Embryonic facial prominence (tissue), 1 donor: ENCODE data around the gene HSPA1A.
A peak's percentile ranks its signal among the peaks of the same experiment; 100 is the strongest.
"Not testable (repeated sequence)": the region's sequence is repeated elsewhere in the genome, so short reads cannot be mapped to it uniquely, and the experiment has no call there.

Experiments
- DNase-seq: peaks from one replicate; pipeline ENCODE4 v3.0.0-alpha.2; 2016; ENCODE audit errors: extremely low spot score

HSPA1A gene

DNA sequence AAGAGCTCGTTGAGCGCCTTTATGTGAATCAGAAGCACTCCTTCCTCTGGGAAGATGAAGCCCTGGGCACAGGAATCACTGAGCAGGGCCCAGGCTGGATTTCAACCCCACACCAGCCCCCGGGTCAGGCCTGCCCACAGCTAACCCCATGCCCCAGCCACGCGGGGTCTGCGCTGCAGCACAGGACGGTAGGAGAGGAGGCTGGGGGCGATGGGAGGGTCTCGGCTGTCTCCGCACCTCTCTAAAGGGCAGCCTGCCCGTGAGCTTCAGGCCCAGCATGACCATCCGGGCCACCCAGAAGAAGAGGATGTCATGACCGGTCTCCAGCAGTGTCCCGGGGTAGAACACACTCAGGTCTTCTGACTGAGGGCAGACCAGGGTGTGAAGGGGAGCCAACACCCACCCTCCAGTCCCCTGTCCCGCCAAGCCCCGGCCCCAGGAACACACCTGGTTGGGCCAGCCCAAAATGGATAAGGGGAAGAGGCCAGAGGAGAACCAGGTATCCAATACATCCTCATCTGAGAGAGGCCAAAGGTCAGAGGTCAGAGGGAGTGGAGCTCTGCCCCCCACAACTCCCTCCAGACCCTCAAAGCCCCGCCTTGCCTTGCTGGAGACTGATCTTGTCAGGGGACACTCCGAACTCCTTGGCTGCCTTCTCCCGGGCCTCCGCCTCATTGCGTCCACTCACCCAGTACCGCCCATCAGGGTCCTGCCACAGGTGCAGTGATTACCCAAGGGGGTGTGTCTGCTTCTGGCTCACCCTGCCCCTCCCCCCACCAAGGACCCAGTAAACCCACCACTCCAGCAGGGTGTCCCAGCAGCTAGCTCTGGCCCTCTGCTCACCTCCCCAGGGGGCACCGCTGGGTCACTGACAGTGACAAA is 33.9 kb upstream of the HSPA1A start:
- no peak for DNase-seq

GRCh38 chr6:31782126-31782855 is 33.1 kb upstream of the HSPA1A start:
- DNase-seq = no peak

DNA sequence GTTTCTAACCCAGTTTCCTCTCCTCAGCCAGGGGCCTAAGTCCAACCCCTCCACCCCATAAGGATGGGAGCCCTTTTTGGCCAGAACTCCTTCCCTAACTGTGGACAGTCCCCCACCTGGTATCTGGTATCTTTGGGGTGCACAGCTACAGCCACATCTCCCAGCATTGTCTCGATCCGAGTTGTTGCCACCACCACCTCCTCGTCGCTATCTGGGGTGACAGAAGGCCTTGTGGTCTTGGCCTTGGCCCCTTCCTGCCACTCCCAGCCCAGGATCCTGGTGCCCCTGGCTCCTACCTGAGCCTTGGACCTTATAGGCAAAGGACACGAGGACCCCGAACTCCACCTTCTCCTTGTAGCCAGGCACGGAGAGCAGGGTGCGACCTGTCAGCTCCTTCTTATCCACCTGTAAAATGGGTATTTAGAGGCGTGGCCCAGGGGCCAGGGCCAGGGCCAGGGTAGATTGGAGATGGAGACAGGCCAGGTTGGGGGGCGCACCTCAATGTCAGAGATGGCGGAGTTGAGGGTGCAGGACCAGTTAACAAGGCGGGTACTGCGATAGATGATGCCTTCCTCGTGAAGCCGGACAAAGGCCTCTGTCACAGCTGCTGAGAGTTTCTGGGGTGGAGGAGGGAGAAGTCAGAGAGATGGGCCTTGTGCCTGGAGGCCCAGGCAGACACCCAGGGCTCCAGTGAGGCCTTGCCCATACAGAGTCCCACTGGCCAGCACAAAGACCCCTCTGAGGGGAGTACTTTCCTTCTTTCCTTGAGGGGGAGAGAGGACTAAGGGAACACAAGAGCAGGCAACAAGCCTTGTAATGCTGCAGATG is 31.0 kb upstream of the HSPA1A start:
- no peak for DNase-seq

GRCh38 chr6:31785475-31785874 is 29.9 kb upstream of the HSPA1A start:
- DNase-seq = no peak

DNA sequence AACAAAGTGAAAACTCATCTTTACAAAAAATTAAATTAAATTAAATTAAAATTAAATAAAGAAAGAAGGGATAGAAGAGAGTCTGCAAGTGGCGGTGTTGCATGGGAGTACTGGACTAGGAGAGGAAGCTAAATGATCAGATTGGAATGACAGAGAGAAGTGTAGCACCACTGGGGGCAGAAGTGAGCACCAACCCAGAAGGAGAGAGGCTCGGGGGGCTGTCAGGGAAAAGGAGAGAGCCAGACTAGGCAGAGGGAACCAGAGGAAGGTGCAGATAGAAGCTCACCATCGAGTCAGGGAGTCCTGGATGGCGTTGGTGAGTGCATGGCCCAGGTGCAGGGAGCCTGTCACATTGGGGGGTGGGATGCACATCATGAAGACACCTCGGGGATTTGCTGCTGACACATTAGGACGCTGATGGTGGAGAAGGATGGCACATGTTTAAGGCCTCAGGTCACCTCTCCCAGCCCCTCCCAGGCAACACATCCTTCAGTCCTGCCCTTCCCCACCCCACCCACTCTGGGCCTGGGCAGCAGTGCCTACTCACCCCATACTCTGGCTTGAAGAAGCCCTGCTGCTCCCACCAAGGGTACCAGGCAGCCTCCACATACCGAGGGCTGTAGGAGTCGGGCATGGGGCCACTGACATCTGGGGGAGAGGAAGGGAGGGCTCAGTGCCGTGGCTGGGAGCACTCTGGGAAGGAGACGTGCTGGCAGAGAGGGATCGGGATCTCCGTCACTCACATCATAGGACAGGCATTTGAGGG is 23.8 kb upstream of the HSPA1A start:
- peak; percentile 51 for DNase-seq

DNA sequence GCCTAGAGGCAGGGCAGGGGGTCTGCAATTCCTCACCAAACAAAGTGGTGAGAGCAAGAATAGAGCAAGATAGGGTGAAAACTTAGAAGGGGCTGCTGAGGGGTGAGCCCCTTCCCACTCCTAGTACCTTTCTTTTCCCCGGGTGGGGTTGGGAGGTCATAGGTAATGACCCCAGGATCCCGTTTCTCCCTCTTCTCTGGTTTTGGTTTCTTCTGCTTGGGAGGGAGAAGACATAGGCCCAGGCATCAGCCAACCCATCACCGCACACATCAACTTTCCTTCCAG is 23.3 kb upstream of the HSPA1A start:
- no peak for DNase-seq

DNA sequence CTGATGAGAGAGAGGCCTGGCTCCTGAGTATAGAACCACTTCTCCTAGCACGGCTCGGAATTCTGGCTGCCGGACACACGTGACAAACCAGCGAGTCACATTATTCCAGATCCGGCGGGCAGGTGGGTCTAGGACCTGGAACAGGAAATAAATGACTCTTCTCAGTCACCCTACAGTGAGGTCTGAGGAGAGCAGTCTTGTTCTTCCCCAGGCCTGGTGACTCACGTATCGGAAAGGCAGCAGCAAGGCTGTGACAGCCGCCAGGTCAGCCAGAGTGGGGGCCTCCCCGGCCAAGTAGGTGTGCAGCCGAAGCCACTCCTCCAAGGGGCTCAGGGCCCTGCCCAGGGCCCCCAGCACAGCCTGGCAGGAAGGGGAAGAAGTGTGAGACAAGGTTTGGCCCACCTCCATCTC is 22.6 kb upstream of the HSPA1A start:
- DNase-seq = no peak

DNA sequence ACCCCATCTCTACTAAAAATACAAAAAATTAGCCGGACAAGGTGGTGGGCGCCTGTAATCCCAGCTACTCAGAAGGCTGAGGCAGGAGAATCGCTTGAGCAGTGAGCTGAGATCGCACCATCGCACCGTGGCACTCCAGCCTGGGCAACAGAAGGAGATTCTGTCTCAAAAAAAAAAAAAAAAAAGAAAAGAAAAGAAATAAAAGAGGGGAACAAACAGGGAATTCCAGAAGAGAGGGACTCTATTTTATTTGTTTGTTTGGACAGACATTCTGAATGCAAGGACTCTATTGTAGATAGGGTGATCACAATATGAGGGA is 21.5 kb upstream of the HSPA1A start:
- DNase-seq = not testable (repeated sequence)

- no peak for DNase-seq
These were observed 21.0 kb upstream of the HSPA1A start for GRCh38 chr6:31794294-31794865.

- no peak for DNase-seq
These were observed 20.3 kb upstream of the HSPA1A start for GRCh38 chr6:31794866-31795615.

DNA sequence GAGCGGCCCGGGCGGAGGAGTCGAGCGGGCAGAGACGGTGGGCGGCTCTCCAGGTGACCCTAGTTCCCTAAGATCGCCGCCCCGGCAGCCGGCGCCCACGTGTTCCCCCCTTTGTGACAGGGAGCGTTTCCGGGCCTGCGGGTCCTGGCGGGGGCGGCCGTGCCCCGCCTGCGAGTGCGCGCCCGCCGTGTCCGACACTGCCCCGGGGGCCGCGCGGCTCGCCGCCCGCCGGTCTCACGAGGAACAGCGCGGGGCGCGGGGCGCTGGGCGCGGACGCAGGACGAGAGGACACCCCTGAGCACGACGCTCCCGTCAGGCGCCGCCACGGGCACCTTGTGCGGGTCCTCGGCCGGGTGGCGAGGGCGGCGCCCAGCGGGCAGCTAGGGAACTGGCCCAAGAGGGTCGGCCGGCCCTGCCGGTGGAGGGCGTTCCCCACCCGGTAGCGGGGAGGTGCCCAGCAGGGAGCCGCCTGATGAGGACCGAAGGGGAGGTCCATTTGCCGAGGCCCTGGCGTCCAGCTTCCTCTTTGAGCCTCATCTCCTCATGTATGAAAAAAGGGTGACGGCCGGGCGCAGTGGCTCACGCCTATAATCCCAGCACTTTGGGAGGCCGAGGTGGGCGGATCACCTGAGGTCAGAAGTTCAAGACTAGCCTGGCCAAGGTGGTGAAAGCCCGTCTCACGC is 19.6 kb upstream of the HSPA1A start, which contains the start of gene VARS1:
VARS1 (minus strand) TSS at position 137 of the 683 bp plus-strand sequence. CDS start 535 bp downstream, outside the sequence.
- peak; percentile 55 for DNase-seq

- DNase-seq = no peak
These were observed 18.4 kb upstream of the HSPA1A start for GRCh38 chr6:31796993-31797385.

GRCh38 chr6:31797588-31797987 is 17.8 kb upstream of the HSPA1A start:
- no peak for DNase-seq

DNA sequence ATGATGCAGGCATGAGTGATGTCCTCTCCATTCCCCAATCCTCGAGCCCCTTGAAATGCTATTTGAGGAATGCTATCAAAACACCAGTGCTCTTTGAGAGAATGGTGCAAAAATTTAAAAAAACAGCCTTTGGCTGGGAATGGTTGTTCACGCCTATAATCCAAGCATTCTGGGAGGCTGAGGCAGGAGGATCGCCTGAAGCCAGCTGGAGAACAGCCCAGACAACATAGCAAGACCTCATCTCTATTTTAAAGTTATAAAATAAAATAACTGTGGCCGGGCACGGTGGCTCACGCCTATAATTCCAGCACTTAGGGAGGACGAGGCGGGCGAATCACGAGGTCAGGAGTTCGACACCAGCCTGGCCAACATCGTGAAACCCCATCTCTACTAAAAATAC is 15.6 kb upstream of the HSPA1A start:
- no peak for DNase-seq

DNA sequence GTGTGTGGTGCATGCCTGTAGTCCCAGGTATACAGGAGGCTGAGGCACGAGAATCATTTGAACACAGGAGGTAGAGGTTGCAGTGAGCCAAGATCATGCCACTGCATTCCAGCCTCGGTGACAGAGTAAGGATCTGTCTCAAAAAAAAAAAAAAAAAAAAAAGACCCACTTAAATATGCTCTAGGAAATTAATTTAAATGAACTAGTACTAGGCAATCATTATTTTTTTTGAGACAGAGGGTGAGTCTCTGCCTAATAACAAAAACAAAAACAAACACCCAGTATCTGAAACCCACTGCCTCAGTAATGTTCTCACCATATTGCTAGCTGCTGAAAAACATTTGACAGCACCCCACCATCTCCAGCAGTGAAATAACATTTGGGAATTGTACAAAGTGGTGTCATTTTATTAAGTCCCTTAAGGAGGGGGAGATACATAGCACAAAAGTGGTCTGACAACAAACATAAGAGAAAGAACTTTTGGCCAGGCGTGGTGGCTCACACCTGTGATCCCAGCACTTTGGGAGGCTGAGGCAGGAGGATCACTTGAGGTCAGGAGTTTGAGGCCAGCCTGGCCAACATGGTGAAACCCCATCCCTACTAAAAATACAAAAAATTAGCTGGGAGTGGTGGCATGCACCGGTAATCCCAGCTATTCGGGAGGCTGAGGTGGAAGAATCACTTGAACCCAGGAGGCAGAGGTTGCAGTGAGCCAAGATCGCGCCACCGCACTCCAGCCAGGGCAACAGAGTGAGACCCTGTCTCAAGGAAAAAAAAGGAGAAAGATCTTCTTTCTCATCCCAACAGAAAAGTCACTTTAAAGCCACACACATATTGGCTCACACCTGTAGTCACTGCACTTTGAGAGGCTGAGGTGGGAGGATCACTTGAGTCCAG is 14.1 kb upstream of the HSPA1A start:
- DNase-seq = not testable (repeated sequence)

- no peak for DNase-seq
These were observed 9.3 kb upstream of the HSPA1A start for GRCh38 chr6:31805939-31806469.

DNA sequence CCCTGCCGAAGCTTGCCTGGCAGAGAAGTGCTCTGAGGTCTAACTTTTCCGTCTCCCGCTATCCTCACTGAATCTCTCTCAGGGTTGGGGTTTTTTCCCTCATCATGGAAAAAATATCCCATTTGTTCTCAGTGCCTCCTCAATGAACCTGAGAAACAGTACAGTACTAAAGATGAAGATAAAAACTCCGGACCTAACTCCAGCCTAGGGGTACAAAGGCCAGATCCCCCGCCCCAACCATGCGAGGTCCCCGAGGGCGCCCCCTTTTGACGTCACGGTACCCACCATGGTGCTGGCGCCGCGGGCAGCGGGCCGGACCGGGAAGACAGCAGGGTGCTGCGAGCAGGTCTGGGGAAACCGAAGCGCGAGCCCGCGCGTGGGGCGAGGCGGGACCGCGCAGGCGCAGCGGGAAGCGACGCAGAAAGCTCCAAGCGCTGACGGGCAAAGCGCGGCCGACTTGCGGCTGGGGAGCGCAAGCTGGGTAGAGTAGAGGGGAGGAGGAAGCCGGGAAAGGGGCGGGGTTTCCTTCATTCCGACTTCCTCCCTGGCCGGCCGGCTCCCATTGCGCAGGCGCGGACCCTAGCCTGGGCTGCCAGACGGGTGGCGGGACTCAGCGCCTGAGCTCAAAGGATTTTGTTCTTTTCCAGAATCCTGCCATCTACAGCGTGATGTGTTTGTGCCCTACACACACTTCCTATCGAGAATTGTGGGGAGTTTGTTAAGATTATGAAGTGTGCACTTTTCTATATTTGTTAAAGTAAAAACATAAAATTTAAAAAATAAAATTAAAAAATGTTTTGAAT is 8.7 kb upstream of the HSPA1A start, which contains the start of gene LSM2:
LSM2 (minus strand) TSS at position 497 of the 803 bp plus-strand sequence; CDS start at position 288, 209 bp downstream.
- peak; percentile 95 for DNase-seq

DNA sequence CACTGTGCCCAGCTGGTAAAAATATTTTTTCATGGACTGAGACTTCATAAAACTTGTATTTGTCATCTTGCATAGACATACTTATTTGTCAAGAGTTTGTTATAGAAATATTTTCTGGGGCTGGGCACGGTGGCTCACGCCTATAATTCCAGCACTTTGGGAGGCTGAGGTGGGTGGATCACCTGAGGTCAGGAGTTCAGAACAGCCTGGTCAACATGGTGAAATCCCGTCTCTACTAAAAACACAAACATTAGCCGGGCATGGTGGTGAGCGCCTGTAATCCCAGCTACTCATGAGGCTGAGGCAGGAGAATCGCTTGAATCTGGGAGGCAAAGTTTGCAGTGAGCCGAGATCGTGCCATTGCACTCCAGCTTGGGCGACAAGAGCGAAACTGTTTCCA is 6.7 kb upstream of the HSPA1A start:
- not testable (repeated sequence) for DNase-seq
